Measurements from ENCODE around the gene VARS2. TPM values are rescaled to one million over a fixed set of nuclear protein-coding genes. Genes with fewer than 3 reads are reported as not detected.
A peak's percentile ranks its signal among the peaks of the same experiment; 100 is the strongest.

Gene VARS2
- total RNA-seq, 1 donor from 2014 or later, result 28.1 TPM

- H3K4me3 ChIP-seq (ENCODE audit: low read depth, low read length), result no peak overlapping the region
- DNase-seq (ENCODE audit: low read depth), result no peak
- no peak for TF ChIP-seq CTCF (conservative IDR thresholded peaks at IDR 0.05; ENCODE audit: low read depth, low read length)
Measured at GRCh38 chr6:30875244-30876038, 38.6 kb upstream of the VARS2 start.

GRCh38 chr6:30876039-30876730, 37.9 kb upstream of the VARS2 start:
- no peak overlapping the region for H3K4me3 ChIP-seq (ENCODE audit: low read depth, low read length)
- DNase-seq (ENCODE audit: low read depth), result no peak
- TF ChIP-seq CTCF (conservative IDR thresholded peaks at IDR 0.05; ENCODE audit: low read depth, low read length), result no peak

- H3K4me3 ChIP-seq (ENCODE audit: low read depth, low read length), result peak overlapping the region; percentile 42
- no peak for DNase-seq (ENCODE audit: low read depth)
- TF ChIP-seq CTCF (conservative IDR thresholded peaks at IDR 0.05; ENCODE audit: low read depth, low read length), result peak; percentile 98
Measured at GRCh38 chr6:30877419-30878262, 36.4 kb upstream of the VARS2 start.

GRCh38 chr6:30879684-30880427, 34.2 kb upstream of the VARS2 start:
- TF ChIP-seq CTCF (conservative IDR thresholded peaks at IDR 0.05; ENCODE audit: low read depth, low read length), result no peak
- no peak overlapping the region for H3K4me3 ChIP-seq (ENCODE audit: low read depth, low read length)
- no peak for DNase-seq (ENCODE audit: low read depth)

GRCh38 chr6:30880698-30881252, 33.3 kb upstream of the VARS2 start:
- no peak for TF ChIP-seq CTCF (conservative IDR thresholded peaks at IDR 0.05; ENCODE audit: low read depth, low read length)
- DNase-seq (ENCODE audit: low read depth), result no peak

More at GRCh38 chr6:30880698-30881252, 33.3 kb upstream of the VARS2 start:
- no peak overlapping the region for H3K4me3 ChIP-seq (ENCODE audit: low read depth, low read length)
